ENCODE results near the gene NAPG.
"Not testable (repeated sequence)": the region's sequence is repeated elsewhere in the genome, so short reads cannot be mapped to it uniquely, and the experiment has no call there.

The NAPG gene

GRCh38 chr18:10515456-10515855, 10.4 kb upstream of the NAPG start:
- DNase-seq: no peak

- DNase-seq: no peak
Measured at GRCh38 chr18:10516078-10516477, 9.7 kb upstream of the NAPG start.

GRCh38 chr18:10518595-10519255, 7.1 kb upstream of the NAPG start:
- DNase-seq: no peak

- DNase-seq: no peak
Measured at GRCh38 chr18:10519366-10519765, 6.5 kb upstream of the NAPG start.

- peak; percentile 57 for DNase-seq
Measured at GRCh38 chr18:10519999-10520935, 5.6 kb upstream of the NAPG start.

GRCh38 chr18:10521566-10521965, 4.3 kb upstream of the NAPG start:
- no peak for DNase-seq

GRCh38 chr18:10522574-10522973, 3.3 kb upstream of the NAPG start:
- DNase-seq: no peak

GRCh38 chr18:10523544-10523943, 2.3 kb upstream of the NAPG start:
- no peak for DNase-seq

GRCh38 chr18:10524507-10525370, 1.1 kb upstream of the NAPG start:
- no peak for DNase-seq

- no peak for DNase-seq
Measured at GRCh38 chr18:10525371-10525691, 496 bp upstream of the NAPG start.

- DNase-seq: no peak
Measured at GRCh38 chr18:10526561-10526949, 728 bp downstream of the NAPG start.

GRCh38 chr18:10528439-10528838, 2.6 kb downstream of the NAPG start:
- no peak for DNase-seq

GRCh38 chr18:10530002-10530401, 4.2 kb downstream of the NAPG start:
- DNase-seq: no peak

GRCh38 chr18:10530852-10531251, 5.0 kb downstream of the NAPG start:
- DNase-seq: peak; percentile 45

- no peak for DNase-seq
Measured at GRCh38 chr18:10533111-10533510, 7.3 kb downstream of the NAPG start.

GRCh38 chr18:10536280-10536679, 10.5 kb downstream of the NAPG start:
- DNase-seq: no peak

GRCh38 chr18:10537765-10538164, 11.9 kb downstream of the NAPG start:
- DNase-seq: no peak

- not testable (repeated sequence) for DNase-seq
Measured at GRCh38 chr18:10539124-10539523, 13.3 kb downstream of the NAPG start.

GRCh38 chr18:10543277-10543676, 17.4 kb downstream of the NAPG start:
- DNase-seq: no peak

- no peak for DNase-seq
Measured at GRCh38 chr18:10544093-10544748, 18.4 kb downstream of the NAPG start.

- no peak for DNase-seq
Measured at GRCh38 chr18:10546557-10547300, 20.9 kb downstream of the NAPG start.

GRCh38 chr18:10552226-10552625, 26.4 kb downstream of the NAPG start:
- DNase-seq: no peak
